ENCODE results near the gene SLC37A2.

DNA sequence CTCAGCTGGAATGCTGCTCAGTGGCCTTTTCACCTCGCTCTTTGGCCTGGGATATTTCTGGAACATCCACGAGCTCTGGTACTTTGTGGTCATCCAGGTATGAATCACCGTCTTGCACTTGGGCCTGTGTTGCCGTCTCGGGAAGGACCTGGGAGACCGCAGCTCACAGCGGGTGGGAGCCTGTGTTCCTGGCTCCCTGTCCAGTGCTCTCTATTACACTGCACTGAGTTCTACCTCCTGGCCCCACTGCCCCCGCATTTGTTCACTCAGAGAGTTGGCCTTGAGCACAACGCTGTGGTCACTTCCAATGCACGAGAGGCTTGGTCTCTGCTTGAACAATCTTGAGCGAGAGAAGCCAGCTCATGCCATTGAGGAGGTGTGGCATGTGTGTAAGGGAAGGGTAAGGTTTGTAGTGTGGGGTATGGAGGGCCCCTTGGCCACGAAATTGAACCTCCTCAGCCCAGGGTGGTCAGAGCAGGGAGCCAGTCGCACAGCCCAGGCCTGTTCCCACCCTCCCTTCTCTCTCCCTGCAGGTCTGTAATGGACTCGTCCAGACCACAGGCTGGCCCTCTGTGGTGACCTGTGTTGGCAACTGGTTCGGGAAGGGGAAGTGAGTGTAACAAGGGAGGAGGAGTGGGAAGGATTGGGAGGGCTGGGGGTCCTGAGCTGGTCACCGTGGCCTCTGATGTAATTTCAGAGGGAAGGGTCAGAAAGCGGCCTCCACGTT lies 16.2 kb downstream of the SLC37A2 start:
- TF ChIP-seq, protein P1, sequence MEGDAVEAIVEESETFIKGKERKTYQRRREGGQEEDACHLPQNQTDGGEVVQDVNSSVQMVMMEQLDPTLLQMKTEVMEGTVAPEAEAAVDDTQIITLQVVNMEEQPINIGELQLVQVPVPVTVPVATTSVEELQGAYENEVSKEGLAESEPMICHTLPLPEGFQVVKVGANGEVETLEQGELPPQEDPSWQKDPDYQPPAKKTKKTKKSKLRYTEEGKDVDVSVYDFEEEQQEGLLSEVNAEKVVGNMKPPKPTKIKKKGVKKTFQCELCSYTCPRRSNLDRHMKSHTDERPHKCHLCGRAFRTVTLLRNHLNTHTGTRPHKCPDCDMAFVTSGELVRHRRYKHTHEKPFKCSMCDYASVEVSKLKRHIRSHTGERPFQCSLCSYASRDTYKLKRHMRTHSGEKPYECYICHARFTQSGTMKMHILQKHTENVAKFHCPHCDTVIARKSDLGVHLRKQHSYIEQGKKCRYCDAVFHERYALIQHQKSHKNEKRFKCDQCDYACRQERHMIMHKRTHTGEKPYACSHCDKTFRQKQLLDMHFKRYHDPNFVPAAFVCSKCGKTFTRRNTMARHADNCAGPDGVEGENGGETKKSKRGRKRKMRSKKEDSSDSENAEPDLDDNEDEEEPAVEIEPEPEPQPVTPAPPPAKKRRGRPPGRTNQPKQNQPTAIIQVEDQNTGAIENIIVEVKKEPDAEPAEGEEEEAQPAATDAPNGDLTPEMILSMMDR (IDR thresholded peaks at IDR 0.05 in 2 of 3, conservative IDR thresholded peaks at IDR 0.05 in 1 of 3; ENCODE audit: borderline replicate concordance in 1 of 3, insufficient read depth in 1 of 3, low read depth in 2 of 3, low read length in 2 of 3), result no peak
- TF ChIP-seq YY1 (IDR thresholded peaks at IDR 0.05; ENCODE audit: extremely low read depth, insufficient replicate concordance, low read depth, low read length) (no peak), TCF7L2 (IDR thresholded peaks at IDR 0.05; ENCODE audit: borderline replicate concordance, extremely low read depth, insufficient read depth, insufficient read length) (no peak), CEBPB (IDR thresholded peaks at IDR 0.05; ENCODE audit: low read depth) (no peak)
- TF ChIP-seq, protein P2, sequence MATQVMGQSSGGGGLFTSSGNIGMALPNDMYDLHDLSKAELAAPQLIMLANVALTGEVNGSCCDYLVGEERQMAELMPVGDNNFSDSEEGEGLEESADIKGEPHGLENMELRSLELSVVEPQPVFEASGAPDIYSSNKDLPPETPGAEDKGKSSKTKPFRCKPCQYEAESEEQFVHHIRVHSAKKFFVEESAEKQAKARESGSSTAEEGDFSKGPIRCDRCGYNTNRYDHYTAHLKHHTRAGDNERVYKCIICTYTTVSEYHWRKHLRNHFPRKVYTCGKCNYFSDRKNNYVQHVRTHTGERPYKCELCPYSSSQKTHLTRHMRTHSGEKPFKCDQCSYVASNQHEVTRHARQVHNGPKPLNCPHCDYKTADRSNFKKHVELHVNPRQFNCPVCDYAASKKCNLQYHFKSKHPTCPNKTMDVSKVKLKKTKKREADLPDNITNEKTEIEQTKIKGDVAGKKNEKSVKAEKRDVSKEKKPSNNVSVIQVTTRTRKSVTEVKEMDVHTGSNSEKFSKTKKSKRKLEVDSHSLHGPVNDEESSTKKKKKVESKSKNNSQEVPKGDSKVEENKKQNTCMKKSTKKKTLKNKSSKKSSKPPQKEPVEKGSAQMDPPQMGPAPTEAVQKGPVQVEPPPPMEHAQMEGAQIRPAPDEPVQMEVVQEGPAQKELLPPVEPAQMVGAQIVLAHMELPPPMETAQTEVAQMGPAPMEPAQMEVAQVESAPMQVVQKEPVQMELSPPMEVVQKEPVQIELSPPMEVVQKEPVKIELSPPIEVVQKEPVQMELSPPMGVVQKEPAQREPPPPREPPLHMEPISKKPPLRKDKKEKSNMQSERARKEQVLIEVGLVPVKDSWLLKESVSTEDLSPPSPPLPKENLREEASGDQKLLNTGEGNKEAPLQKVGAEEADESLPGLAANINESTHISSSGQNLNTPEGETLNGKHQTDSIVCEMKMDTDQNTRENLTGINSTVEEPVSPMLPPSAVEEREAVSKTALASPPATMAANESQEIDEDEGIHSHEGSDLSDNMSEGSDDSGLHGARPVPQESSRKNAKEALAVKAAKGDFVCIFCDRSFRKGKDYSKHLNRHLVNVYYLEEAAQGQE (IDR thresholded peaks at IDR 0.05; ENCODE audit: low read depth), result no peak

All from HCT116 (cell line).